ENCODE measurements around the gene DCAF12.

DNA sequence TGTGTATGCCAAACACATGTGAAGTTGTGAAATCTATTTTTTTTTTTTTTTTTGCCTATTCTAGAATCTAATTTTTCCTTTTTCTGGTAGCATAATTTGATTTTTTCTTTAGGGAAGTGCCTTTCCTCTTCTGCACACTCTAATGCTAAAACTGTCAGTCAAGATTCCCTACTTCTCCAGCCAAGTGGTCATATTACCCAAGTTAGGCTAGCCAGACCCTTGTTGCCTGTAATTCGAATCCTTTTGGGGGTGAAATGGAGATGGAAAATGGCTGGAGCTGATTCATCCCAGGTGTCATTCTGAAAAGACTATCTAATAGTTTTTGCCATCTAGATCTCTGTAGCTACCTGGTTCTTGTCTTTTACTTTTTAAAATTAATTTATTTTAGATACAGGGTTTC, 27.6 kb upstream of the DCAF12 start:
- TF ChIP-seq EP300 (IDR thresholded peaks at IDR 0.05) = no peak
- TF ChIP-seq JUN (IDR thresholded peaks at IDR 0.05) = no peak
- TF ChIP-seq, protein P1, sequence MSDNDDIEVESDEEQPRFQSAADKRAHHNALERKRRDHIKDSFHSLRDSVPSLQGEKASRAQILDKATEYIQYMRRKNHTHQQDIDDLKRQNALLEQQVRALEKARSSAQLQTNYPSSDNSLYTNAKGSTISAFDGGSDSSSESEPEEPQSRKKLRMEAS (IDR thresholded peaks at IDR 0.05) = no peak
